Testis (tissue), 3 donors: Measurements from ENCODE around the gene WBP2NL. TPM values are rescaled to one million over a fixed set of nuclear protein-coding genes. Genes with fewer than 3 reads are reported as not detected.
A peak's percentile ranks its signal among the peaks of the same experiment; 100 is the strongest.

Source experiments
- DNase-seq: peaks from one replicate; pipeline ENCODE4 v3.0.0-alpha.2; 2019
- H3K27ac ChIP-seq, 2 donors: fragments of 200-600 bp; sonication (generic); one replicate each; pipeline ENCODE4 v1.5.1; 2019
- H3K27me3 ChIP-seq: fragments of 200-600 bp; sonication (generic); one replicate; pipeline ENCODE4 v1.5.1; 2019
- H3K36me3 ChIP-seq: fragments of 200-600 bp; sonication (generic); one replicate; pipeline ENCODE4 v1.5.1; 2017; ENCODE audit warnings: low read depth; ENCODE audit errors: missing control alignments
- H3K4me1 ChIP-seq: fragments of 200-600 bp; sonication (generic); one replicate; pipeline ENCODE4 v1.5.1; 2019
- H3K4me3 ChIP-seq, 2 donors: fragments of 200-600 bp; sonication (generic); one replicate each; pipeline ENCODE4 v1.5.1; 2017 to 2019
- H3K9me3 ChIP-seq: fragments of 200-600 bp; sonication (generic); one replicate; pipeline ENCODE4 v1.5.1; 2017
- POLR2A ChIP-seq: fragments of 450-650 bp; IDR thresholded peaks from one replicate; pipeline ENCODE4 v1.6.1; 2017; ENCODE audit warnings: antibody characterized with exemption, mild to moderate bottlenecking, moderate library complexity
- WGBS, 2 donors: methylation state at CpG; one replicate each; pipeline ENCODE4 v1.1.5; 2018; 5-methylcytosine and 5-hydroxymethylcytosine counted together
- intact Hi-C: fragments of 100-400 bp; cut with DNase I; formaldehyde crosslinking; loops from one replicate; pipeline ENCODE4 v1.15.1; 2023; ENCODE audit warnings: low total_unique reads
- polyA plus RNA-seq: library from polyadenylated mRNA; stranded (reverse); fragments of 350-450 nt; fragmentation: Illumina TruSeq; extraction: RNeasy Lipid Tissue Mini Kit (QIAGEN cat#74804); gene quantifications from one replicate; pipeline ENCODE4 v1.2.3, GENCODE V29; 2014; ENCODE audit warnings: low read depth, low replicate concordance; ENCODE audit not compliant: insufficient read depth
- small RNA-seq, 2 donors: library from RNA; depleted of rRNA; stranded (forward); fragments of <200 nt; gene quantifications; one replicate each; pipeline ENCODE3, GENCODE V24; 2016
- total RNA-seq, 2 donors: library from RNA; depleted of rRNA; stranded (reverse); fragments of >200 nt; gene quantifications; one replicate each; pipeline ENCODE4 v1.2.3, GENCODE V29; 2016
- TF ChIP-seq, protein P1 (sequence below), 3 experiments: fragments of 450-650 bp in 2 of 3; fragments of 200-600 bp in 1 of 3; sonication (generic) in 1 of 3; IDR thresholded peaks; one replicate each; pipeline ENCODE4 v1.5.1; 2016 to 2019; ENCODE audit warnings: antibody characterized with exemption in 3 of 3, mild to moderate bottlenecking in 2 of 3, moderate library complexity in 1 of 3

Gene WBP2NL
- total and polyA plus RNA-seq, 3 donors from 2014 or later = 31.8 to 91.5 (median 90.8) TPM

DNA sequence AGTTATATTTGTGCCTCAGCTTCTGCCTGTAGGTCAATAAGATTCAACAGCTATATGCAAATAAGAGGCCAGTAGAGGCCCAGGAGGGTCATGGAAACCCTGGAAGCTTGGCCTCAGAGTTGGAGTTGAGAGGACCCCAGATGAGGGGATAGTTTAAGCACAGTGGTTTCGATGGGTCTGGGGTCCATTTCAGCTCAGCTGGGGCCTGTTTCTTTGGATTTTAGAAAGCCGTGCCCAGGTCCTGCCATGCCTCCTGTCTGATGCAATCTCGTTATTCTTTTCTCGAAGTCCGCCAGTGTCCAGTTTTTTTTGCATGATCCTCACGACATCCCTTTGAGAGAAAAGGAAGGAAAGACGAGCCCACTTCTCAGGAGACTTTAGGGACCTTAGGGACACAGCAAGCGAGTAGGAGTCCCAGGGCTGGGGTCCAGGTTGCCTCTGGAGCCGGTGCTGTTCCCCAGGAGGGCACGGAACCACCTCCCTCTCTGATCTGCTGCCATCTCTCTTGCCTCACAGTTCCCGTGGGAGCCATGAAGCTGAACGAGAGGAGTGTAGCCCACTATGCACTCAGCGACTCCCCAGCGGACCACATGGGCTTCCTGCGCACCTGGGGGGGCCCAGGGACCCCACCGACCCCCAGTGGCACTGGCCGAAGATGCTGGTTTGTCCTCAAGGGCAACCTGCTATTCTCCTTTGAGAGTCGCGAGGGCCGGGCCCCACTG, 78.3 kb downstream of the WBP2NL start:
- H3K27me3 ChIP-seq = no peaks in the 10 kb centered on the region
- H3K27ac ChIP-seq = no peak overlapping the region
- H3K4me3 ChIP-seq = no peak overlapping the region
- no peaks in the 10 kb centered on the region for H3K36me3 ChIP-seq
- intact Hi-C loops = no loop called here
- H3K9me3 ChIP-seq = no peaks in the 10 kb centered on the region
- no peak for TF ChIP-seq POLR2A
- TF ChIP-seq, protein P1, sequence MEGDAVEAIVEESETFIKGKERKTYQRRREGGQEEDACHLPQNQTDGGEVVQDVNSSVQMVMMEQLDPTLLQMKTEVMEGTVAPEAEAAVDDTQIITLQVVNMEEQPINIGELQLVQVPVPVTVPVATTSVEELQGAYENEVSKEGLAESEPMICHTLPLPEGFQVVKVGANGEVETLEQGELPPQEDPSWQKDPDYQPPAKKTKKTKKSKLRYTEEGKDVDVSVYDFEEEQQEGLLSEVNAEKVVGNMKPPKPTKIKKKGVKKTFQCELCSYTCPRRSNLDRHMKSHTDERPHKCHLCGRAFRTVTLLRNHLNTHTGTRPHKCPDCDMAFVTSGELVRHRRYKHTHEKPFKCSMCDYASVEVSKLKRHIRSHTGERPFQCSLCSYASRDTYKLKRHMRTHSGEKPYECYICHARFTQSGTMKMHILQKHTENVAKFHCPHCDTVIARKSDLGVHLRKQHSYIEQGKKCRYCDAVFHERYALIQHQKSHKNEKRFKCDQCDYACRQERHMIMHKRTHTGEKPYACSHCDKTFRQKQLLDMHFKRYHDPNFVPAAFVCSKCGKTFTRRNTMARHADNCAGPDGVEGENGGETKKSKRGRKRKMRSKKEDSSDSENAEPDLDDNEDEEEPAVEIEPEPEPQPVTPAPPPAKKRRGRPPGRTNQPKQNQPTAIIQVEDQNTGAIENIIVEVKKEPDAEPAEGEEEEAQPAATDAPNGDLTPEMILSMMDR (IDR thresholded peaks at IDR 0.05) = no peak
- WGBS, 2 donors = 87% methylated on average over 17 to 20 of the region's 20 CpGs
- H3K4me1 ChIP-seq = peaks cover 29% of the 10 kb centered on the region
- DNase-seq = peak; percentile 11

DNA sequence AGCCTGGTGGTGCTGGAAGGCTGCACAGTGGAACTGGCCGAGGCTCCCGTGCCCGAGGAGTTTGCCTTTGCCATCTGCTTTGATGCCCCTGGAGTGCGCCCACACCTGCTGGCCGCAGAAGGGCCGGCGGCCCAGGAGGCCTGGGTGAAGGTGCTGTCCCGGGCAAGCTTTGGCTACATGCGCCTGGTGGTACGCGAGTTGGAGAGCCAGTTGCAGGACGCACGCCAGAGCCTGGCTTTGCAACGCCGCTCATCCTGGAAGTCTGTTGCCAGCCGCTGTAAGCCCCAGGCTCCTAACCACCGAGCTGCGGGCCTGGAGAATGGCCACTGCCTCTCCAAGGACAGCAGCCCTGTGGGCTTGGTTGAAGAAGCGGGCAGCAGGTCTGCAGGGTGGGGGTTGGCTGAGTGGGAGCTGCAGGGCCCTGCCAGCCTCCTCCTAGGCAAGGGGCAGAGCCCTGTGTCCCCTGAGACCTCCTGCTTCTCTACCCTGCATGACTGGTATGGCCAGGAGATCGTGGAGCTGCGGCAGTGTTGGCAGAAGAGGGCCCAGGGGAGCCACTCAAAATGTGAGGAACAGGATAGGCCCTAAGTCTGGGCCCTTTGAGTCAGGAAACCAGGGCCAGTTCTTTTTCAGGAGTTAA, 79.0 kb downstream of the WBP2NL start:
- no peaks in the 10 kb centered on the region for H3K36me3 ChIP-seq
- intact Hi-C loops = no loop called here
- 88% methylated on average over 21 of the region's 21 CpGs; no CpG with 5 or more reads in 1 of the 2 donors for WGBS, 2 donors
- H3K4me3 ChIP-seq = no peak overlapping the region
- DNase-seq = peak; percentile 12
- TF ChIP-seq POLR2A = no peak
- TF ChIP-seq, protein P1 (IDR thresholded peaks at IDR 0.05) = no peak
- H3K4me1 ChIP-seq = peaks cover 29% of the 10 kb centered on the region
- no peaks in the 10 kb centered on the region for H3K27me3 ChIP-seq
- peak overlapping the region in 1 of 2 donors; percentile 97 for H3K27ac ChIP-seq
- no peaks in the 10 kb centered on the region for H3K9me3 ChIP-seq

Small RNAs within 50 kb of the gene (small RNA-seq; reads per million reads assigned to genes)
- 0 to 0.28 reads per million in 2 donors for gene SNORD13P1

Other genes with a start within 250 kb of the WBP2NL start
- gene CCDC134, start 198.1 kb upstream of the WBP2NL start, total RNA-seq = 10 to 100 TPM; 12.8 to 20.8 TPM
- gene CCDC134, start 198.1 kb upstream of the WBP2NL start, polyA plus RNA-seq = 15.6 TPM
- gene SREBF2, start 165.7 kb upstream of the WBP2NL start, total RNA-seq = 100 to 1,000 TPM in 1 of 2 donors, 10 to 100 TPM in 1; 79.8 to 119 TPM
- 59.7 TPM for gene SREBF2, start 165.7 kb upstream of the WBP2NL start, polyA plus RNA-seq
- 1 to 10 TPM; 1.3 to 1.4 TPM for gene SHISA8, start 83.7 kb upstream of the WBP2NL start, total RNA-seq
- gene SHISA8, start 83.7 kb upstream of the WBP2NL start, polyA plus RNA-seq = not detected
- 1 to 10 TPM in 1 of 2 donors, under 1 TPM in 1; 0.56 to 1.9 TPM for gene TNFRSF13C, start 72.0 kb upstream of the WBP2NL start, total RNA-seq
- gene TNFRSF13C, start 72.0 kb upstream of the WBP2NL start, polyA plus RNA-seq = 0.69 TPM
- gene CENPM, start 51.6 kb upstream of the WBP2NL start, total RNA-seq = 10 to 100 TPM; 15.5 to 28.2 TPM
- gene CENPM, start 51.6 kb upstream of the WBP2NL start, polyA plus RNA-seq = 15.7 TPM
- 1 to 10 TPM; 1.6 to 2.2 TPM for gene SEPTIN3, start 29.3 kb upstream of the WBP2NL start, total RNA-seq
- gene SEPTIN3, start 29.3 kb upstream of the WBP2NL start, polyA plus RNA-seq = 2.4 TPM
- gene NAGA, start 72.0 kb downstream of the WBP2NL start, total RNA-seq = 10 to 100 TPM; 19.9 to 32.1 TPM
- 22.9 TPM for gene NAGA, start 72.0 kb downstream of the WBP2NL start, polyA plus RNA-seq
- gene PHETA2, start 75.5 kb downstream of the WBP2NL start, total RNA-seq = 1 to 10 TPM; 2.8 to 3.8 TPM
- 5.5 TPM for gene PHETA2, start 75.5 kb downstream of the WBP2NL start, polyA plus RNA-seq
- gene SMDT1, start 80.9 kb downstream of the WBP2NL start, total RNA-seq = 10 to 100 TPM; 14.3 to 19.4 TPM
- gene SMDT1, start 80.9 kb downstream of the WBP2NL start, polyA plus RNA-seq = 130 TPM
- gene NDUFA6, start 92.0 kb downstream of the WBP2NL start, total RNA-seq = 10 to 100 TPM; 41.1 to 53.3 TPM
- 81.4 TPM for gene NDUFA6, start 92.0 kb downstream of the WBP2NL start, polyA plus RNA-seq
- gene CYP2D6, start 132.0 kb downstream of the WBP2NL start, total RNA-seq = 1 to 10 TPM; 1.4 to 2.0 TPM
- gene CYP2D6, start 132.0 kb downstream of the WBP2NL start, polyA plus RNA-seq = 0.54 TPM